Naive thymus-derived CD8-positive, alpha-beta T cell (primary cell): Measurements from ENCODE around the gene RNASE4. TPM values are rescaled to one million over a fixed set of nuclear protein-coding genes. Genes with fewer than 3 reads are reported as not detected.
"Not testable (repeated sequence)": the region's sequence is repeated elsewhere in the genome, so short reads cannot be mapped to it uniquely, and the experiment has no call there.

ENCODE experiments used
- ATAC-seq, 2 donors: fragments of 150-1000 bp; cut with Tn5 transposase in 1 of 2; sonication (Bioruptor Pico), chemical (Tn5 transposase) in 1 of 2; 1 replicate in 1 of 2; 2 replicates in 1 of 2; pipeline ENCODE4 v1.10.0; 2021; ENCODE audit warnings: mild to moderate bottlenecking in 2 of 2, moderate library complexity in 2 of 2
- POLR2A ChIA-PET: fragments of 350-600 bp; sonication (Branson Sonifier 250); formaldehyde crosslinking; loops from one replicate; lab custom pipeline; 2021; ENCODE audit warnings: antibody characterized with exemption; lab: Charles Lee
- DNase-seq, 10 donors: peaks; one replicate each; pipeline versions ENCODE4 v3.0.0 to v3.0.0-alpha.2; 2020 to 2022
- H3K27ac Mint-ChIP-seq, 10 donors: one replicate each; pipeline ENCODE4 v1.8.0; 2020 to 2022; ENCODE audit warnings: mild to moderate bottlenecking in 10 of 10, mixed read lengths in 10 of 10, moderate library complexity in 4 of 10, inconsistent platforms in 1 of 10
- H3K27me3 Mint-ChIP-seq, 5 donors: one replicate each; pipeline ENCODE4 v1.8.0; 2021 to 2022; ENCODE audit warnings: mixed read lengths in 5 of 5
- H3K36me3 Mint-ChIP-seq, 3 donors: one replicate each; pipeline ENCODE4 v1.8.0; 2020 to 2022; ENCODE audit warnings: mixed read lengths in 3 of 3, mild to moderate bottlenecking in 2 of 3, inconsistent platforms in 1 of 3
- H3K4me1 Mint-ChIP-seq, 4 donors: one replicate each; pipeline ENCODE4 v1.8.0; 2021 to 2022; ENCODE audit warnings: mixed read lengths in 4 of 4
- H3K4me3 Mint-ChIP-seq, 10 donors: one replicate each; pipeline ENCODE4 v1.8.0; 2020 to 2022; ENCODE audit warnings: mild to moderate bottlenecking in 10 of 10, mixed read lengths in 10 of 10, moderate library complexity in 6 of 10, inconsistent platforms in 1 of 10
- H3K9me3 Mint-ChIP-seq, 9 donors: one replicate each; pipeline ENCODE4 v1.8.0; 2020 to 2022; ENCODE audit warnings: mixed read lengths in 9 of 9, mild to moderate bottlenecking in 3 of 9, inconsistent platforms in 1 of 9, moderate library complexity in 1 of 9
- polyA plus RNA-seq, 3 donors: library from polyadenylated mRNA; unstranded; fragments of 300-500 nt; fragmentation: Illumina TruSeq; gene quantifications; one replicate each; pipeline ENCODE4 v1.2.3, GENCODE V29; 2021
- total RNA-seq, 8 experiments: library from RNA in 2 of 8; stranded (reverse) in 2 of 8; gene quantifications; one replicate each; pipeline ENCODE4 v1.2.3 and lab custom pipeline; 2021 to 2026

Gene RNASE4
- total and polyA plus RNA-seq, 5 experiments from 2014 or later = 0.46 to 0.63 TPM; not detected in 3

GRCh38 chr14:20734430-20734806, 50.1 kb downstream of the RNASE4 start:
- H3K4me3 Mint-ChIP-seq = no peak overlapping the region
- H3K27ac Mint-ChIP-seq = no peak overlapping the region
- peaks cover 0 to 9% (median 7%) of the 10 kb centered on the region in 5 donors for H3K27me3 Mint-ChIP-seq
- no peak for ATAC-seq
- DNase-seq = no peak
- POLR2A ChIA-PET = no interaction called here
- H3K9me3 Mint-ChIP-seq = no peaks in the 10 kb centered on the region
- peaks cover 0 to 6% (median 0%) of the 10 kb centered on the region in 4 donors for H3K4me1 Mint-ChIP-seq
- peaks cover 0 to 2% (median 0%) of the 10 kb centered on the region in 3 donors for H3K36me3 Mint-ChIP-seq

GRCh38 chr14:20738292-20738691, 53.9 kb downstream of the RNASE4 start:
- H3K9me3 Mint-ChIP-seq = not testable (repeated sequence)

DNA sequence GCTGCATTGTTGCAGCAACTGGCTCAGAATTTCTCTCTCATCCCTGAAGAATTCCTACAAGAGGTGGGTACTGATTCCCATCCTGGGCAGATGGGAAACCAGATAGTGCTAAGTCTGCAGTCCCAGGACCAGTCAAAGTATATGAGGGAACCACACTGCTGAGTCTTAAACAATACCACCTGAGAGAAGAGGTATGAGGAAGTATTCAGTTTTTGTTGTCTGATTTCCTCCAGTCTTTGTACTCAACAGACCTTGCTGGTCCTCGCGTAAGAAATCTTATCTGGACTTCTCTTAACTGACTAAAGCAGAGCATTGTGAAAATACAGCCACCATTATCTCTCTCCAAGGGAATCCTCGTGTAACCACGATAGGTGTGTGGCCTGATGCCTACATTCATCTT, 57.8 kb downstream of the RNASE4 start:
- H3K4me1 Mint-ChIP-seq = no peaks in the 10 kb centered on the region
- no peak for DNase-seq
- H3K36me3 Mint-ChIP-seq = no peaks in the 10 kb centered on the region
- H3K27ac Mint-ChIP-seq = peak overlapping the region in 1 of 10 donors; percentile 1
- ATAC-seq = no peak
- peaks cover 0 to 9% (median 5%) of the 10 kb centered on the region in 5 donors for H3K27me3 Mint-ChIP-seq
- POLR2A ChIA-PET = no interaction called here
- H3K9me3 Mint-ChIP-seq = no peaks in the 10 kb centered on the region
- no peak overlapping the region for H3K4me3 Mint-ChIP-seq

More at GRCh38 chr14:20738292-20738691, 53.9 kb downstream of the RNASE4 start:
- not testable (repeated sequence) for H3K4me1 Mint-ChIP-seq, H3K27ac Mint-ChIP-seq, H3K27me3 Mint-ChIP-seq, ATAC-seq, H3K4me3 Mint-ChIP-seq, H3K36me3 Mint-ChIP-seq, DNase-seq
- POLR2A ChIA-PET = interaction anchor here (0.7 kb wide), 1 partner anchor 397 kb away, joined by 3 read pairs; no protein-coding TSS in a partner anchor

DNA sequence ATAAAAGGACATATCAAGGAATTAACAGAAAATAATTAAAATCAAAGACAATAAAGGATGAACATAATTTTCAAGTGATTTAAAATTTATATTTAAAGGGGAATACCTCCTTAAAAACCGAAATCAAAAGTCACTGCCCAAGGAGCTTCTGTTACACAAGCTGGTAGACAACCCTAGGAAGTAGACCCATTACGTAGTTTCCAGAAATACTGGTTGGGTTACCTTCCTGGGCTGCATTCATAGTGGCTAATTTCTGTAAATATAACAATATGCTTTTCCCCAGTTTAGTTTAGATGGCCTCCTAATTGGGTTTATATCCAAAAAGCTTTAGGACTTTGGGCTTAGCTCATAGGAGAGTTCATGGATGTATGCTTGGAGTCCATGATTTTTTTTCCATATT, 59.2 kb downstream of the RNASE4 start:
- Mint-ChIP-seq H3K27me3 (peaks cover 0 to 6% (median 5%) of the 10 kb centered on the region in 5 donors), H3K36me3 (no peaks in the 10 kb centered on the region), H3K4me3 (no peak overlapping the region), H3K9me3 (no peaks in the 10 kb centered on the region), H3K27ac (no peak overlapping the region), H3K4me1 (no peaks in the 10 kb centered on the region)
- POLR2A ChIA-PET = no interaction called here
- ATAC-seq = no peak
- DNase-seq = no peak

GRCh38 chr14:20745571-20746358, 61.4 kb downstream of the RNASE4 start, which contains the start of gene EDDM3A:
TSS of gene EDDM3A (plus strand) at chr14:20745887. CDS start at chr14:20747581, 1,694 bp downstream.
- Mint-ChIP-seq H3K4me3 (no peak within 1 kb of the TSS), H3K4me1 (no peaks in the 10 kb centered on the region), H3K27ac (no peak within 1 kb of the TSS), H3K9me3 (peaks cover 0 to 5% (median 0%) of the 10 kb centered on the region in 9 donors), H3K36me3 (no peaks in the 10 kb centered on the region), H3K27me3 (peaks cover 3 to 18% (median 6%) of the 10 kb centered on the region in 5 donors)
- DNase-seq (no peak), ATAC-seq (no peak)
- POLR2A ChIA-PET = no interaction called here

GRCh38 chr14:20746566-20746965, 62.2 kb downstream of the RNASE4 start:
- no peak for ATAC-seq
- Mint-ChIP-seq H3K9me3 (peaks cover 0 to 9% (median 3%) of the 10 kb centered on the region in 9 donors), H3K36me3 (peaks cover 0 to 2% (median under 1%) of the 10 kb centered on the region in 3 donors), H3K27ac (no peak overlapping the region), H3K4me3 (no peak overlapping the region), H3K4me1 (no peaks in the 10 kb centered on the region), H3K27me3 (peaks cover 3 to 18% (median 6%) of the 10 kb centered on the region in 5 donors)
- POLR2A ChIA-PET = no interaction called here
- DNase-seq = no peak

DNA sequence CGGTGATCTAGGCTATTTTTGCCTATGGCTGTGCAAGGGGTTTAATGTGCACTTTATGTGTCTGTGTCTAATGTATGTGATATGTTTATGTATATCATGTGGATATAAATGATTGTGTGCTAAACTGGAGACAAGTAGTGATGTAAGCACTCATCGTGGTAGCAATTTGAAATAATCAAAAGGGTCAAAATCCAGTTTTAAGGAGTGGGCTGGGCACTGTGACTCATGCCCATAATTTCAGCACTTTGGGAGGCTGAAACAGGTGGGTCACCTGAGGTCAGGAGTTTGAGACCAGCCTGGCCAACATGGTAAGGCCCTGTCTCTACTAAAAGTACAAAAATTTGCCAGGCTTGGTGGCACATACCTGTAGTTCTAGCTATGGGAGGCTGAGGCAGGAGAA, 64.1 kb downstream of the RNASE4 start:
- peaks cover 0 to 25% (median 17%) of the 10 kb centered on the region in 9 donors for H3K9me3 Mint-ChIP-seq
- H3K4me1 Mint-ChIP-seq = no peaks in the 10 kb centered on the region
- peaks cover 0 to 19% (median 6%) of the 10 kb centered on the region in 3 donors for H3K36me3 Mint-ChIP-seq
- H3K27me3 Mint-ChIP-seq = peaks cover 4 to 19% (median 8%) of the 10 kb centered on the region in 5 donors
- no peak for ATAC-seq
- H3K27ac Mint-ChIP-seq = no peak overlapping the region
- DNase-seq = no peak
- H3K4me3 Mint-ChIP-seq = no peak overlapping the region
- POLR2A ChIA-PET = no interaction called here

- Mint-ChIP-seq H3K4me3 (no peak overlapping the region), H3K9me3 (peaks cover 0 to 25% (median 17%) of the 10 kb centered on the region in 9 donors), H3K36me3 (peaks cover 0 to 21% (median 6%) of the 10 kb centered on the region in 3 donors), H3K27me3 (peaks cover 4 to 19% (median 9%) of the 10 kb centered on the region in 5 donors), H3K4me1 (no peaks in the 10 kb centered on the region), H3K27ac (no peak overlapping the region)
- POLR2A ChIA-PET = no interaction called here
- ATAC-seq (no peak), DNase-seq (no peak)
Observed at GRCh38 chr14:20750194-20750593, 65.8 kb downstream of the RNASE4 start.

Other genes starting within 250 kb of the RNASE4 start
- gene KLHL33, start 248.4 kb upstream of the RNASE4 start, total RNA-seq = under 1 TPM; 0.52 to 0.57 TPM
- under 1 TPM; 0.43 to 0.77 (median 0.43) TPM for gene KLHL33, start 248.4 kb upstream of the RNASE4 start, polyA plus RNA-seq
- 10 to 100 TPM; 82.5 to 89.2 TPM for gene OSGEP, start 229.7 kb upstream of the RNASE4 start, total RNA-seq
- gene OSGEP, start 229.7 kb upstream of the RNASE4 start, polyA plus RNA-seq = 10 to 100 TPM; 38.8 to 43.3 (median 42.0) TPM
- gene APEX1, start 229.3 kb upstream of the RNASE4 start, total RNA-seq = 100 to 1,000 TPM; 137 to 144 TPM
- 100 to 1,000 TPM; 125 to 176 (median 148) TPM for gene APEX1, start 229.3 kb upstream of the RNASE4 start, polyA plus RNA-seq
- gene PIP4P1, start 223.1 kb upstream of the RNASE4 start, total RNA-seq = 10 to 100 TPM; 74.2 to 76.1 TPM
- 10 to 100 TPM; 21.0 to 31.1 (median 21.3) TPM for gene PIP4P1, start 223.1 kb upstream of the RNASE4 start, polyA plus RNA-seq
- 10 to 100 TPM; 64.6 to 65.7 TPM for gene PNP, start 215.2 kb upstream of the RNASE4 start, total RNA-seq
- 10 to 100 TPM; 32.2 to 57.9 (median 40.6) TPM for gene PNP, start 215.2 kb upstream of the RNASE4 start, polyA plus RNA-seq
- gene RNASE10, start 179.0 kb upstream of the RNASE4 start, total RNA-seq = under 1 TPM; 0.77 to 0.83 TPM
- gene RNASE10, start 179.0 kb upstream of the RNASE4 start, polyA plus RNA-seq = under 1 TPM in 1 of 3 donors, not detected in 2; 0.19 TPM
- not detected for gene RNASE9, start 123.5 kb upstream of the RNASE4 start, total RNA-seq
- not detected for gene RNASE9, start 123.5 kb upstream of the RNASE4 start, polyA plus RNA-seq
- not detected for gene RNASE11, start 96.6 kb upstream of the RNASE4 start, total RNA-seq
- not detected for gene RNASE11, start 96.6 kb upstream of the RNASE4 start, polyA plus RNA-seq
- gene RNASE12, start 93.2 kb upstream of the RNASE4 start, total RNA-seq = not detected
- not detected for gene RNASE12, start 93.2 kb upstream of the RNASE4 start, polyA plus RNA-seq
- gene OR6S1, start 42.9 kb upstream of the RNASE4 start, total RNA-seq = not detected
- not detected for gene OR6S1, start 42.9 kb upstream of the RNASE4 start, polyA plus RNA-seq
- gene ANG, start 4.2 kb downstream of the RNASE4 start, total RNA-seq = under 1 TPM in 1 of 2 experiments, not detected in 1; 0.70 TPM
- gene ANG, start 4.2 kb downstream of the RNASE4 start, polyA plus RNA-seq = under 1 TPM in 2 of 3 donors, not detected in 1; 0.17 to 0.34 TPM
- not detected for gene EDDM3A, start 61.3 kb downstream of the RNASE4 start, total RNA-seq
- not detected for gene EDDM3A, start 61.3 kb downstream of the RNASE4 start, polyA plus RNA-seq
- gene EDDM3B, start 83.8 kb downstream of the RNASE4 start, total RNA-seq = not detected
- gene EDDM3B, start 83.8 kb downstream of the RNASE4 start, polyA plus RNA-seq = not detected
- gene RNASE6, start 96.7 kb downstream of the RNASE4 start, total RNA-seq = under 1 TPM; 0.74 to 0.81 TPM
- under 1 TPM; 0.43 to 0.80 (median 0.75) TPM for gene RNASE6, start 96.7 kb downstream of the RNASE4 start, polyA plus RNA-seq
- 10 to 100 TPM in 1 of 2 experiments, 1 to 10 TPM in 1; 5.6 to 10.3 TPM for gene RNASE1, start 118.3 kb downstream of the RNASE4 start, total RNA-seq
- gene RNASE1, start 118.3 kb downstream of the RNASE4 start, polyA plus RNA-seq = not detected
- gene RNASE3, start 206.8 kb downstream of the RNASE4 start, total RNA-seq = not detected
- not detected for gene RNASE3, start 206.8 kb downstream of the RNASE4 start, polyA plus RNA-seq